Measurements from ENCODE around the gene GRAMD1A.
"Not testable (repeated sequence)": the region's sequence is repeated elsewhere in the genome, so short reads cannot be mapped to it uniquely, and the experiment has no call there.

The GRAMD1A gene

DNA sequence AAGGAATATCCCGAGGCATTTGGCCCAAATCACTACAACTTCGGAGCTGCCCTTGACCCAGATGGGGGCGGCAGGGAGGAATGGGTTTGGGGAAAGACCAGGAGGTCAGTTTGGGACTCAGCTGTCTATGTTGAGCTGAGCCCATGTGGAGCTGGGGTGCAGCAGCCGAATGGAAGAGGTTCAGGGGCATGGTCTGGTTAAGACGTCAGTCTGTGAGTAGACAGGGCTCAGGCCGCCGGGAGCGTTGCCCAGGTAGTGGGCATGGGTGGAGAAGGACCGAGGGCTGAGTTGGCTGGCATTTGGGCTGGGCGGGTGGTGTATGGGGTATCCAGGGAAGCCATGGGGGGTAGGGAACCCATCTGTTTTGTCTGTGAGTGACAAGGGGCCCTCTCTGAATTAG is 20.9 kb downstream of the GRAMD1A start:
- no peak for DNase-seq (ENCODE audit: low spot score)

DNA sequence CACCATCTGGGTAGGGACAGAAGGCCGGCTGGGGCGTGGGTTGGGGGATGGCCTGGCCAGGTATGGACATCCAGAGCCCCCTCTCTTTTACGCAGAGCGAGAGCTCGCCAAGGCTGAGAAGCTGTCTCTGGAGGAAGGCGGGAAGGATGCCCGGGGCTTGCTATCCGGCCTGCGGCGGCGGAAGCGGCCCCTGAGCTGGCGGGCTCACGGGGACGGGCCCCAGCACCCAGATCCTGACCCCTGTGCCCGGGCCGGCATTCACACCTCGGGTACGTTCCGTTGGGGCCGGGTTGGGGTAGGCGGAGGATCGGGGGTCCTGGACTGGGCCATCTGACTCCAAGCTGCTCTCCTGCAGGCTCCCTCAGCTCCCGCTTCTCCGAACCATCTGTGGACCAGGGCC is 21.5 kb downstream of the GRAMD1A start:
- DNase-seq (ENCODE audit: low spot score), result no peak

- DNase-seq (ENCODE audit: low spot score), result no peak
Observed at GRCh38 chr19:35022460-35022859, 22.3 kb downstream of the GRAMD1A start.

DNA sequence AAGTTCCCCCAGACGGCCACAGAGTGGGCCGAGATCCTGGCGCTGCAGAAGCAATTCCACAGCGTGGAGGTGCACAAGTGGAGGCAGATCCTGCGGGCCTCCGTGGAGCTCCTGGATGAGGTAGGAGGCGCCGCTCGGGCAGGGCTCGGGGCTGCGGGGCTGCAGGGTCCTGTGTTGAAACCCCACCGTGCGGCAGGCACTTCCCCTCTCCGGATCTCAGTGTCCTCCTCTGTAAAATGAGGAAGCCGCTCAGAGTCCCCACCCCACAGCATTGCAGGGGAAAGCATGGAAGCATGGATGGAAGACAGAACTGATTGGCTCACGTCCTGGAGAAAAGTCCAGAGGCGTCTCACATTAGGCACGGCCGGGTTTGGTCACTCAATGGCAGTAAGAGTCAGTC is 23.3 kb downstream of the GRAMD1A start:
- DNase-seq (ENCODE audit: low spot score), result no peak

GRCh38 chr19:35024095-35024494 is 24.0 kb downstream of the GRAMD1A start:
- no peak for DNase-seq (ENCODE audit: low spot score)

- no peak for DNase-seq (ENCODE audit: low spot score)
Observed at GRCh38 chr19:35025969-35026368, 25.8 kb downstream of the GRAMD1A start.

GRCh38 chr19:35026418-35026817 is 26.3 kb downstream of the GRAMD1A start:
- DNase-seq (ENCODE audit: low spot score), result no peak

- DNase-seq (ENCODE audit: low spot score), result no peak
Observed at GRCh38 chr19:35027009-35027408, 26.9 kb downstream of the GRAMD1A start.

DNA sequence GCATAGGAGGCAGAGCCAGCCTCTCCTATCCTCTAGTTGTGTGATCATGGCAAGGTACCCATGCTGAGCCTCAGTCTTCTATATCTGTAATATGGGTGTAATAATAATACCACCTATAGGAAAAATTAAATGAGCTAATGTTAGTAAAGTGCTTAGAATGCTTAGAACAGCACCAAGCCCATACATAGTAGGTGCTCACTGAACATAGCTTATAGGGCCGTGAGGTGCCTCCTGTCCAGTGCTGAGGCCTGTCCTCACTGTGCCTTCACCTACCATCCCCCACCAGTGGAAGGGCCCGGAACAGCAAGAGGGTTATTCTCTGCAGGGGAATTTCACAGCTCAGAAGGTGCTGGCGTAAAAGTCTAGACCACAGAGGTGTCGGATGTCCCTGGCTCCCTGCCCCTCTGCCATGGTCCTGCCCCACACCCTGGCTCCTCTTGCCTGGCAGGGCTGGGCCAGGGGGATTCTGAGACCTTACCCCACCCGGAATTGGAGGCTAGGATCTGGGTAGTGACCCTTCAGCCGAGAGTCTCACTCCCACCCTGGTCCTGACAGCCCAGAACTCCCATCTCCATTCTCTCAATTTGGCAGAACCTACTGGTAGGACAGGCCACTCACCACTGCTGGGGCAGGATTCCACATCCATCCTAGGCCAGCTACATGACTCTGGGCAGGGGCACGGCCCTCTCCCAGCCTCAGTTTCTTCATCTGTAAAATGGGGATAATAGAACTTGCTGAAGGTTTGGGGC is 27.9 kb downstream of the GRAMD1A start:
- no peak for DNase-seq (ENCODE audit: low spot score)

- DNase-seq (ENCODE audit: low spot score), result not testable (repeated sequence)
Observed at GRCh38 chr19:35028600-35028885, 28.4 kb downstream of the GRAMD1A start.

- not testable (repeated sequence) for DNase-seq (ENCODE audit: low spot score)
Observed at GRCh38 chr19:35029275-35029736, 29.2 kb downstream of the GRAMD1A start.

DNA sequence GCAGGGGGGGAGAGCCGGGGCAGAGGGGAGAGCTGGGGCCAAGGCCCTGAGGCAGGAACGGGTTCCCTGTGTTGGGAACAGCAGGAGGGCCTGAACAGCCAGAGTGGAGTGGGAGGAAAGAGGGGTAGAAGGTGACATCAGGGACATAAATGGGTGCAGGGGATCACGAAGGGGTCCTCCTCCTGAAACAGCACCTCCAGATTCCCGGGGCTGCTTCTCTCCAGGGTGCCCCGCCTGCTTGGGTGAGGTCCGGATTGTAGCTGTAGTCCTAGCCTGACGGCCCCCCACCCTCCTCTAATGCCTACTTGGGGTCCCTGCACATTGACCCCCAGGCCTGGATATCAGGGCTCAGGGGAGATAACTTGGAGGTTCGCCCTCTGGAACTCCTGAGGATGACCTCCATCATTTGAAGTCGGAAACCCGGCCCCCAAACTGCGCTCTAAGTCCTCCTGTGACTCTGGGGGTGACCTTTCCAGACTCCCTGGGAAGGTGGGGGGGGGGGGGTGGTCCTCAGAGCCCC is 29.7 kb downstream of the GRAMD1A start:
- no peak for DNase-seq (ENCODE audit: low spot score)

DNA sequence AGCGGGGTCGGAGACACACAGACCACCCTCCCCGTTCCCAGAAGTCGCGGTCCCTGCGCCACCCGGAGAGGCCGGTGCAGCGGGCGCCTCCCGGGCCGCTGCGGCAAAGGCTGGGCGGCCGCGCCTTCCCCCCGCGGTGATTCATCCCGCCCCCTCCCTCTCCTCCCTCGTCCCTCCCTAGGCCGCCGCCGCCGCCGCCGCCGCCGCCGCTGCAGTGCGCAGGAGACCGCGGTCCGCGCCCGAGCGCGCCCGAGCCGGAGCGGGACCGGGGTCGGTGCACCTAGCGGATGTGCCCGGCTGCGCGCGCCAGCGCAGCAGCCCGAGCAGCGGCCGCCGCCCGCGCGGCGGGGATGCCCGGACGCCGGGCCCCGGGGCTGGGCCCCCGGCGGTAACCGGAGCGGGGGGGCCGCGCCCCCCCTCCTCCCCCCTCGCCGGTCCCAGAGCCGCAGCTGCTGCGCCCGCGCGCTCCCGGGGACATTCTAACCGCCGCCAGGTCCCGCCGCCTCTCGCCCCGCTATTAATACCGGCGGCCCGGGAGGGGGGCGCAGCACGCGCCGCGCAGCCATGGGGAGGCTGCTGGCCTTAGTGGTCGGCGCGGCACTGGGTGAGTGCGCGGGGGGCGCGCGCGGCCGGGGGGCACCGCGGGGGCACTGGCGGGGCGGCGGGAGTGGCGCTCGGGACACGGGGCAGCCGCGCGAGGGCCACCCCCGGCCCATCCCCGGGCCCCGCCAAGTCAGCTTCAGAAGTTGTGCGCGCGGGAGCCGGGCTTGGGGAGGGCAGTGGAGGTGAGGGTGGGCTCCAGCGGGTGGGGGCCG is 30.3 kb downstream of the GRAMD1A start, which contains the start of gene SCN1B:
Gene SCN1B, plus strand, starts transcription at position 214 of the 815 bp plus-strand sequence. Its CDS starts 351 bp downstream, at position 565.
- DNase-seq (ENCODE audit: low spot score), result no peak

DNA sequence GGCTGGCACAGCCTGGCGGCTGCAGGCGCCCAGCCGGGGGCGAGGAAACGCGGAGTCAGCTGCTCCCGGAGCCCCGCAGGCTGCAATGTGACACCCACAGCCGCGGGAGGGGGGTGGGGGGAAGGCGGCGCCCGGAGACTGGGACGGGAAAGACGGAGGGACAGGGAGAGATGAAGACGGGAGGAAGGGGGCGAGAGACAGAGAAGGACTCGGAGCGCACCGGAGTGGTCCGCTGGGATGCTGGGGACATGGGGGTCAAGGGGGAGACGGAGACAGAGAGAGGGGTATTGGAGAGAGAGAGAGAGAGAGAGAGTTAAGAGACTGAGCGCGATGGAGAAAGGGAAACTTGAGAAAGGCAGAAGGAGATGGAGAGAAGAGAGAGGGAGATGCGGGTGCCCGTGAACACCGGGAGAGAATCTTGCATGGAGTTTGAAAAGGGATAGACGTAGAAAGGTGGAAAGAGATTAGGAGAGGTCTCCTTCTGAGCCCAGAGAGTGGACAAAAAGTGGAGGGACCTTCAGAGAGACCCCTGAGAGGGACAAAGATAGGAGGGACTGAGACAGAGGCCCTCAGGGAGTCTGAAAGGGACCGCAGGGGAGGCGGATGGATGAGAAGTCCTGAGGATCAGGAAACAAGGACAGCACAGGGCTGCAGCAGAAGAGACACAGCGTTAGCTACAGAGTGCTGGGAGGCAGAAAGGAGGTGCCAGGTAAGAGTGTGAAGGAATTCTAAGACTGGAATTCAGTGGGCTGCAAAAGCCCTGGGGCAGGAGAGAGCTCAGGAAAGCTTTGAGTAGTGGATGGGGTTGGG is 31.2 kb downstream of the GRAMD1A start:
- DNase-seq (ENCODE audit: low spot score), result no peak

DNA sequence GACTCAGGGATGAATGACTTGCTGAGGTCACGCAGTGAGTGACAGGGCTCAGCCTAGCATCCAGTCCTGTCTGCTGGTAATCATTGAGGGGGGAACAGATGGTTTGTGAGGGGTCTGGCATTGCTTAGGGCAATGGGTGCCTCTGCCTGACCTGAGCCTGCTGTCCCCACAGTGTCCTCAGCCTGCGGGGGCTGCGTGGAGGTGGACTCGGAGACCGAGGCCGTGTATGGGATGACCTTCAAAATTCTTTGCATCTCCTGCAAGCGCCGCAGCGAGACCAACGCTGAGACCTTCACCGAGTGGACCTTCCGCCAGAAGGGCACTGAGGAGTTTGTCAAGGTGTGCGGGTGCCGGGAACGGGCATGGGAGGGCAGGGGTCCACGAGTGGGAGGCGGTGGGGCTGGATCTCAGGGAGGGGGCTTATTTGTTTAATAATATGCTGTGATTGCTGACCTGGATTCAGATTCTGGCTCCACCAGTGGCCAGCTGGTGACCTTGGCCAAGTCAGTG is 32.3 kb downstream of the GRAMD1A start:
- DNase-seq (ENCODE audit: low spot score), result no peak

GRCh38 chr19:35033067-35034004 is 33.2 kb downstream of the GRAMD1A start:
- no peak for DNase-seq (ENCODE audit: low spot score)

DNA sequence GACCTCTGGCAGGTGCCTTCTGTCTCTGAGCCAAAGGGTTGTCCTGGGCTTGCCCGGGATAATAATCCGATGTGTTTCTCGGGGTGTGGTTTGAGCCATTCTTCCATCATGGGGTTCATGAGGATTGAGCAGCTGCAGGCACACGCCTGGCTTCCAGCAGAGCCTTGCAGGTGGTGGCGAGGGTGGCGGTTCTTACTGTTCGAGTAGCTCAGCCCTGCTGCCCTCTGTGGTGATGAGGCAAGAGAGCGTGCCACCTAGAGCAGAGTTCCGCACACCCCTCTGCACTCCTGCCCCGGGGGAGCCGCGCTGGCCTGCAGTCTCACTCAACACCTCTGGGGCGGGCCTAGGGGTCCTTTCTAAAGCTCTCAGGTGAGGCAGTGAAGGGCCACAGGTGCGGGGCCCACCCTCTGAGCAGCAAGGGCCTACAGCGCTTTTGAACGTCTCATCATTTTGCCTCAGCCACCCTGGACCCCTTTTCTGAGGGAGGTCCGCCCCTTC is 33.9 kb downstream of the GRAMD1A start:
- no peak for DNase-seq (ENCODE audit: low spot score)

GRCh38 chr19:35034588-35035382 is 34.7 kb downstream of the GRAMD1A start:
- DNase-seq (ENCODE audit: low spot score), result no peak

GRCh38 chr19:35037716-35038622 is 37.8 kb downstream of the GRAMD1A start:
- DNase-seq (ENCODE audit: low spot score), result peak; percentile 69

Data from globus pallidus (tissue), 1 donor.